AG08395 (cell line): ENCODE measurements around the gene KIF16B.
A peak's percentile ranks its signal among the peaks of the same experiment; 100 is the strongest.

Experiments
- DNase-seq: peaks from one replicate; pipeline ENCODE4 v3.0.0; 2012; ENCODE audit warnings: mixed read lengths, low spot score

Gene KIF16B

GRCh38 chr20:16352321-16352720 is 220.9 kb downstream of the KIF16B start:
- no peak for DNase-seq

GRCh38 chr20:16351415-16351814 is 221.8 kb downstream of the KIF16B start:
- no peak for DNase-seq

DNA sequence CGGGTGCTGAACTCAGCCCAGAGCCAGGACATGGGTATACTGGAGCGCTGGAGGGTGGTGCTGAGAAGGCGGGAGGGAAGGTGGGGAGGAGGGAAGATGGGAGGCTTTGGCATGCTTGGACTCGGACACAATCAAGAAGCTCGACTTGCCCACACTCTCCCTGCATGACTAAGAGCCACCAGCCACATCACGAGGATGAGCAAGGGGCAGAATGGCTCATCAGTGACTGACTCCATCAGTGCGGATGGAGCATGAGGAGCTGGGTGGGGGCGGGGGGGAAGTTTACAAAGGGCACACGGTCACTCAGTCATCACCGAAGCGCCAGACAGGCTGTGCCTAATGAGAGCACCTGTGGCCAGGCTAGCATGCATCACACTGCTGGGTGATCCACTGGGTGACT is 222.8 kb downstream of the KIF16B start:
- DNase-seq, result peak; percentile 78

- DNase-seq, result peak; percentile 75
Observed at GRCh38 chr20:16349523-16350260, 223.6 kb downstream of the KIF16B start.

- DNase-seq, result no peak
Observed at GRCh38 chr20:16346956-16347355, 226.3 kb downstream of the KIF16B start.

GRCh38 chr20:16337707-16338106 is 235.5 kb downstream of the KIF16B start:
- DNase-seq, result no peak

- DNase-seq, result no peak
Observed at GRCh38 chr20:16327606-16328005, 245.6 kb downstream of the KIF16B start.

- DNase-seq, result no peak
Observed at GRCh38 chr20:16321291-16321690, 252.0 kb downstream of the KIF16B start.

DNA sequence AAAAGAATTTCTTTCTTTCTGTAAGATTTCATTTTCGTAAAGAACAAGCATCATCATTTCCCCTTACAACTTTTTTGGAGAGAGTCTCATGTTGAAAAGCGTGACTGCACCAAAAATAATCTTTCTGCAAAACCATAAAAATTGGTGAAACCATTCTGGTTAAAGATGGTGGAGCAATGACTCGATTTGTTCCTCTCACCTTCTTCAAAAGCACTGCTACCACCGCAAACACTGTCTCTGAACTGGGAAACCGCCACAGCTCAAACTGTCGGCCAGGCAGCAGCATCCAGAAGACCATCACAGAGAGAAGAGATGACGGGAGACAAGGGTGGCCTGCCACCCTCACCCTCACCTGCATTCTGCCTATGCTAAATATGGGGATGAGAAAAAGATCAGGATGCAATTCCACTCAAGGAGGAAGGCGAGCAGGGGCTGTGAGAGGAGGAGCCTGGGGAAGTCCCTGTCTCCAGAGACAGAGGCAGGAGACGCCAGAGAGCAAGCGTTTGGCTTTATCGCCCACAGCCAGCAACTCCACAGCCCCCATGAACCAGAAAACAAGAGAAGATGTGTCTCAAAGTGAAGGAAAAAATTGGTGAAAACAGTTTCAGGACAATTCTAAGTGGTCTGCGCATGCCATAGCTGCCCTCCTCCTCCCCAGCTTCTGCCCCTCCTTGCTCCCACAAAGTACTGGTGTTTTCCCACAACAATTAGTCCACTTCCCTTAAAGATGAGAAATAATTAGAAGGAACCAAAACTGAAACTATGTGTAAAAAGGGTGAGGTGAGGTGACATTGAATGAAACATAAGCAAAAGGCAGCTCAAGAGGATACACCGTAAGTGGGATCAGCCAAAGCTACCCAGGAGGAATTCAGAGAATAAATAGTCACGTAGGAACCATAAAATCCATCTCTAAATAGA is 255.5 kb downstream of the KIF16B start:
- no peak for DNase-seq

DNA sequence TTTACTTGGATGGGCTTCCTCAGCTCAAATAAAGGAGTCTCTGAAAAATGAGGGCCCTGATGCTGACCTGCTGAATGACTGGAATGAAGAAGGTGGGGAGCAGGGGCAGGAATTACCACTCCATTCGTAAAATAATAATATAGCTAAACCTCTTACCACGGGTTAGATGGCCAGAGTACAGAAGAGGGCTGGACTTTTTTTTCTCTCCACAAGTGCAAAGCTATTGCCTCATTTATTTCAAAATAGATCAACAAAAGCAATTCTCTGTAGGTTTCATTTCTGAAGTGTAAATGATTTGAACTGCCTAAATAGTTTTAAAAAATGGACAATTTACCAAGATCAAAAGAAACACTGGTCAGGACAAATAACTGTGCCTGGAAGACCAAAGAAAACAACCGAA is 256.7 kb downstream of the KIF16B start:
- DNase-seq, result no peak

DNA sequence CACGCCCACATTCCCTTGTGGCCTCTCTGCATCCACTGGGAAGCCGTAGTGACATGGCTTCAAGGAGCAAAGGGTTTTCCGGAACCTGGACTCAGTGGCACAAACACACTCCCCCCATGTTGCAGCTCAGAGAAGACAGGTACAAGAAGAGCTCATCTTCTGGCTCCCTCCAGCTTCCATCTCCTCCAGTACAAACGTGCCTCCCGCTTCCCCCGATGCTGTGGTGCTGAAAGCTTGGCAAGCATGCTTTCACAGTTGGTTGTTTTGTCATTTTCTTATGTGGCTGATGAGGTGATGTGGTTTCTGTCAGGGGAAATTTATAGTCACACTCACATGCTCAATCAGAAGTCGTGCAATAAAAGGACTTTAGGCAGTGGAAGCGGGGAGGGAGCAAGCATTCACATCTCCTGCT is 258.5 kb downstream of the KIF16B start:
- DNase-seq, result no peak

GRCh38 chr20:16314320-16314719 is 258.9 kb downstream of the KIF16B start:
- DNase-seq, result no peak

GRCh38 chr20:16313917-16314316 is 259.3 kb downstream of the KIF16B start:
- DNase-seq, result no peak

GRCh38 chr20:16312998-16313397 is 260.2 kb downstream of the KIF16B start:
- no peak for DNase-seq

- no peak for DNase-seq
Observed at GRCh38 chr20:16311756-16312155, 261.5 kb downstream of the KIF16B start.

DNA sequence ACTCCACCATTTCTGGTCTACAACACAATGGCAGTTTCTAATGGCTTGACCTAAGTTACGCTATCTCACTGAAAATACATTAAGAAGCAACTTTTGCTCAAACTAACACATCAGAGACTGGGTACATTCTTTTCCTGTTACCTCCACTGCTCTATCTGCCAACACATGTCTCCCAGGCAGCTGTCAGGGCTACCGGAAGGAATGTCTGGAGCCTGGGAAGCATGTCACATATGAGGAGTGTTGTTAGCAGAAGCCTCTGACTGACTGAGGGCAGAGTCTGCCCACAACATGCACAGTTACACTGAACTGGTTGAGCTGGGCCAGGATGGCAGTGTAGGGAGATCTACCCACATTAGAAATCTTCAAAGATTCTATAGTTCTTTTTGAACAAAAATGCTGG is 264.5 kb downstream of the KIF16B start:
- no peak for DNase-seq

- DNase-seq, result no peak
Observed at GRCh38 chr20:16302818-16303217, 270.4 kb downstream of the KIF16B start.

DNA sequence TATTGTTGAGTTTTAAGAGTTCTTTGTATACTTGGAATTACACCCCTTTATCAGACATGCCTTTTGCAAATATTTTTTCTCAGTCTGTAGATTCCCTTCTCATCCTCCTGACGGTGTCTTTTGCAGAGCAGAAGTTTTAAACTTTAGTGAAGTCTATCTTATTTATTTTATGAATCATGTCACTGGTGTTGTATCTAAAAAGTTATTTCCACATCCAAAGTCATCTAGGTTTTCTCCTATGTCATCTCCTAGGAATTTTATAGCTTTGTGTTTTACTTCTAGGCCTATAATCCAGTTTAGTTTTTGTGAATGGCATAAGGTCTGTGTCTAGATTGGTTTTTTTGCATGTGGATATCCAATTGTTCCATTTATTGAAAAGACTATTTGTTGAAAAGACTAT is 271.3 kb downstream of the KIF16B start:
- no peak for DNase-seq

GRCh38 chr20:16299897-16300296 is 273.4 kb downstream of the KIF16B start:
- DNase-seq, result no peak

DNA sequence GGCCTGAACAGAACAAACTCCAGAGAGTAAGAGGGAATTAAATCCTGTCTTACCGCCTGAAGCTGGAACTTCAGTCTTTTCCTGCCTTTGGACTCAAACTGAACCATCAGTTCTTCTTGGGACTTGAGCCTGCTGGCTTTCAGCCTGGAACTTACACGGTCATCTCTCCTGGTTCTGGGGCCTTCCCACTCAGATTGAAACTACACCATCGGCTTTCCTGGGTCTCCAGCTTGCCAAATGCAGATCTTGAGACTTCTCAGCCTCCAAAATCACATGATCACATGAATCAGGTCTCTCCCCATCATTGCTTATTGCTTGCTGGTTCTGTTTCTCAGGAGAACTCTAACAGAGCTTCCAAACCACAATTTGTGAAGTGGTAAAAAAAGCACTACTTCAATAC is 276.3 kb downstream of the KIF16B start:
- DNase-seq, result no peak

- DNase-seq, result no peak
Observed at GRCh38 chr20:16295534-16295933, 277.7 kb downstream of the KIF16B start.

DNA sequence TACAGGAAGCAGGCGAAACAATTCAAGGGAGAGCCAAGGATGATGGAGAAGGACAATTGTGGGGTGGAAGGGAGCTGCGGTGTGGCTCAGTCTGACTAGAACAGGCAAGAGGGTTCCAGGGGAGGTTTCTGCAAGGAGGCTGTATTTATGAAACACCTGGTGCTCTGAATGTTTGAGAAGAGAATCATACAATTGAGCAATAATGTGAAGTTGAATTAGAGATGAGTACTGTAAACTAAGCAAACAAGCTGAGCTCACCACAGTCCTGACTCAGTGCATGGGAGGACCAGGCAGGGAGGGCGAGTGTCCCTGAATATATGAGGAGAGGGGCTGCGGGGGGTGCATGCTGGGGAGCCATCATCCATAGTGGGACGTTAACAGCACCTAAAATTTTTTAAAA is 279.7 kb downstream of the KIF16B start:
- no peak for DNase-seq

DNA sequence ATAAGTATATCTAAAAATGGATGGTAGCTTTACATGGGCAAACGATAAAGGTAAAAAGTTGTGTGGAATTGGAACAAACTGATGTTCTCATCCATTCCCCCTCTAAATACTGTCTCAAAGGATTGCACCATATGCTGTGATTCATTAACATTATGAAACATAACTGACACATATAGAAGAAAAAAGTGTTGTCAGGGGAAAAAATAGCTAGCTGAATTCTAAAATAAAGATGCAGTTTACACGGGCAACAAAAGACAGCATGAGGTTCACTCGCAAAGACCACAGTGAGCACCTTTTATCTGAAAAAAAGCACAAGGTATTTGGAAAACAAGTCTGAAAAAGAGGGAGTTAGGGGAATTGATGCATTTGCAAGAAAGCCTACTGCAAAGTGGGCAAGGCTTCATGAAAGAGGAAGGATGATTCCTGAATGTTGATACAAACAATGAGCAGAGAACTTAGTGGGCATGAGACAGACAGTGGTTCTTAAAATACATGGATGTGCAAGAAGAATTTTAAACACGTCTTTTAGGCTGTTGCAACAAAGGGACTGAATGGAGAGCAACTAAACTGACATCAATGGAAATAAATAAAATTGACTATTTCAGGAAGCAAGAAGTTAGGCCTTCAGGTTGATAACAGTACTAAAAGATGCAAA is 280.9 kb downstream of the KIF16B start:
- no peak for DNase-seq
